ENCODE results near the gene DDX31. TPM values are rescaled to one million over a fixed set of nuclear protein-coding genes. Genes with fewer than 3 reads are reported as not detected.

Gene DDX31
- total RNA-seq, 2 experiments from 2014 or later, result 28.3 to 28.8 TPM

- H3K27ac ChIP-seq (ENCODE audit: low read depth, low read length, poor library complexity, severe bottlenecking), result no peak overlapping the region
- no peak overlapping the region for H3K4me2 ChIP-seq (ENCODE audit: low read length)
- ChIA-PET CTCF (ENCODE audit: unreplicated experiment) (no interaction called here), POLR2A (no interaction called here)
- H3K36me3 ChIP-seq (ENCODE audit: insufficient read depth, low read length), result peaks cover 79% of the 10 kb centered on the region
- H3K9me2 ChIP-seq (ENCODE audit: insufficient read depth, low read length), result no peaks in the 10 kb centered on the region
- intact Hi-C loops (cut with micrococcal nuclease; ENCODE audit: unreplicated experiment), result no loop called here
- H3K9me3 ChIP-seq (ENCODE audit: low read length), result no peaks in the 10 kb centered on the region
- H4K20me1 ChIP-seq (ENCODE audit: insufficient read depth, low read length), result no peaks in the 10 kb centered on the region
- no peaks in the 10 kb centered on the region for H3K4me1 ChIP-seq (ENCODE audit: insufficient read depth, low read length, poor library complexity, severe bottlenecking)
- H3K4me3 ChIP-seq (ENCODE audit: low read depth, low read length, poor library complexity, severe bottlenecking), result no peak overlapping the region
- no TSS peak for BruUV-seq (replicated peaks)
- no peaks in the 10 kb centered on the region for H3K79me2 ChIP-seq (ENCODE audit: insufficient read depth, low read depth, low read length)
- DNase-seq (ENCODE audit: low spot score), result no peak
- TF ChIP-seq CTCF (conservative IDR thresholded peaks at IDR 0.05; ENCODE audit: low read length) (no peak), EZH2phosphoT487 (IDR thresholded peaks at IDR 0.05; ENCODE audit: borderline replicate concordance, low read depth, low read length) (no peak)
- no peak overlapping the region for H2AFZ ChIP-seq (ENCODE audit: low read length)
These were observed 35.5 kb downstream of the DDX31 start for GRCh38 chr9:132634327-132634726.

- no TSS peak for BruUV-seq (replicated peaks)
- CTCF ChIA-PET (ENCODE audit: unreplicated experiment), result no interaction called here
- POLR2A ChIA-PET, result interaction anchor here (0.9 kb wide), 1 partner anchor 308 kb away, joined by 3 read pairs; no protein-coding TSS in a partner anchor
These were observed 37.2 kb downstream of the DDX31 start for GRCh38 chr9:132632413-132633129.

More at GRCh38 chr9:132632413-132633129, 37.2 kb downstream of the DDX31 start:
- no peaks in the 10 kb centered on the region for H3K9me3 ChIP-seq (ENCODE audit: low read length)
- no peaks in the 10 kb centered on the region for H4K20me1 ChIP-seq (ENCODE audit: insufficient read depth, low read length)
- H2AFZ ChIP-seq (ENCODE audit: low read length), result no peak overlapping the region
- no peak overlapping the region for H3K4me3 ChIP-seq (ENCODE audit: low read depth, low read length, poor library complexity, severe bottlenecking)
- no peaks in the 10 kb centered on the region for H3K79me2 ChIP-seq (ENCODE audit: insufficient read depth, low read depth, low read length)
- TF ChIP-seq CTCF (conservative IDR thresholded peaks at IDR 0.05; ENCODE audit: low read length), result no peak
- no peak for TF ChIP-seq EZH2phosphoT487 (IDR thresholded peaks at IDR 0.05; ENCODE audit: borderline replicate concordance, low read depth, low read length)
- H3K4me1 ChIP-seq (ENCODE audit: insufficient read depth, low read length, poor library complexity, severe bottlenecking), result no peaks in the 10 kb centered on the region
- no peak for DNase-seq (ENCODE audit: low spot score)
- H3K9me2 ChIP-seq (ENCODE audit: insufficient read depth, low read length), result no peaks in the 10 kb centered on the region
- no peak overlapping the region for H3K27ac ChIP-seq (ENCODE audit: low read depth, low read length, poor library complexity, severe bottlenecking)
- H3K4me2 ChIP-seq (ENCODE audit: low read length), result no peak overlapping the region
- H3K36me3 ChIP-seq (ENCODE audit: insufficient read depth, low read length), result peaks cover 79% of the 10 kb centered on the region
- intact Hi-C loops (cut with micrococcal nuclease; ENCODE audit: unreplicated experiment), result no loop called here
